SK-N-SH (cell line): ENCODE measurements around the gene CELA3A.
"Not testable (repeated sequence)": the region's sequence is repeated elsewhere in the genome, so short reads cannot be mapped to it uniquely, and the experiment has no call there.

Source experiments
- CTCF ChIP-seq: fragments of 200-600 bp; sonication (generic); IDR thresholded peaks from 2 replicates; pipeline ENCODE4 v1.6.1; 2017; ENCODE audit warnings: antibody characterized with exemption, mild to moderate bottlenecking, moderate library complexity
- EZH2phosphoT487 ChIP-seq: fragments of 200-600 bp; sonication (generic); IDR thresholded peaks from 2 replicates; pipeline ENCODE4 v1.6.1; 2017; ENCODE audit warnings: low read depth, mixed run types, mild to moderate bottlenecking, antibody characterized with exemption, moderate library complexity, borderline replicate concordance
- POLR2AphosphoS5 ChIP-seq: IDR thresholded peaks from 2 replicates; pipeline ENCODE4 v1.6.1; 2012; ENCODE audit warnings: low read depth, low read length
- USF2 ChIP-seq: fragments of 150-350 bp; IDR thresholded peaks from 2 replicates; pipeline ENCODE4 v1.6.1; 2017; ENCODE audit warnings: antibody characterized with exemption, low read length, low read depth, borderline replicate concordance

GRCh38 chr1:21976703-21977239 lies 24.7 kb upstream of the CELA3A start, which contains the start of gene CELA3B:
- TF ChIP-seq CTCF, USF2, EZH2phosphoT487, POLR2AphosphoS5: not testable (repeated sequence)
